ENCODE data around the gene SMIM44. TPM values are rescaled to one million over a fixed set of nuclear protein-coding genes. Genes with fewer than 3 reads are reported as not detected.
"Not testable (repeated sequence)": the region's sequence is repeated elsewhere in the genome, so short reads cannot be mapped to it uniquely, and the experiment has no call there.

The SMIM44 gene
- not detected for total RNA-seq

- DNase-seq (ENCODE audit: low spot score), result no peak
- ATAC-seq, result no peak
These were observed at the start of gene SMIM44 for GRCh38 chr19:3483226-3483628. TSS of gene SMIM44 (minus strand) at chr19:3483441. CDS start at chr19:3483403, 38 bp downstream.

- no peak for ATAC-seq
- no peak for DNase-seq (ENCODE audit: low spot score)
These were observed 49.8 kb upstream of the SMIM44 start for GRCh38 chr19:3533033-3533432.

- no peak for ATAC-seq
- no peak for DNase-seq (ENCODE audit: low spot score)
These were observed 49.0 kb upstream of the SMIM44 start for GRCh38 chr19:3532154-3532786.

GRCh38 chr19:3531716-3532115 is 48.5 kb upstream of the SMIM44 start:
- no peak for ATAC-seq
- DNase-seq (ENCODE audit: low spot score), result no peak

- ATAC-seq (no peak), DNase-seq (ENCODE audit: low spot score) (no peak)
These were observed 47.1 kb upstream of the SMIM44 start for GRCh38 chr19:3530389-3530788.

GRCh38 chr19:3529299-3529698 is 46.1 kb upstream of the SMIM44 start:
- not testable (repeated sequence) for DNase-seq (ENCODE audit: low spot score); ATAC-seq

GRCh38 chr19:3528539-3529211 is 45.4 kb upstream of the SMIM44 start:
- DNase-seq (ENCODE audit: low spot score), result no peak
- no peak for ATAC-seq

- DNase-seq (ENCODE audit: low spot score), result no peak
- ATAC-seq, result no peak
These were observed 44.8 kb upstream of the SMIM44 start for GRCh38 chr19:3528080-3528479.

GRCh38 chr19:3527238-3527910 is 44.1 kb upstream of the SMIM44 start:
- ATAC-seq, result no peak
- DNase-seq (ENCODE audit: low spot score), result no peak

GRCh38 chr19:3526507-3527237 is 43.4 kb upstream of the SMIM44 start:
- no peak for DNase-seq (ENCODE audit: low spot score)

GRCh38 chr19:3524904-3525451 is 41.7 kb upstream of the SMIM44 start:
- DNase-seq (ENCODE audit: low spot score) (no peak), ATAC-seq (no peak)

More at GRCh38 chr19:3526507-3527237, 43.4 kb upstream of the SMIM44 start:
- no peak for ATAC-seq

GRCh38 chr19:3524078-3524842 is 41.0 kb upstream of the SMIM44 start:
- DNase-seq (ENCODE audit: low spot score) (peak; percentile 71), ATAC-seq (peak; percentile 64)

- no peak for ATAC-seq
These were observed 40.3 kb upstream of the SMIM44 start for GRCh38 chr19:3523361-3524077.

GRCh38 chr19:3522421-3523360 is 39.5 kb upstream of the SMIM44 start:
- DNase-seq (ENCODE audit: low spot score) (no peak), ATAC-seq (no peak)

More at GRCh38 chr19:3523361-3524077, 40.3 kb upstream of the SMIM44 start:
- no peak for DNase-seq (ENCODE audit: low spot score)

GRCh38 chr19:3521104-3521445 is 37.8 kb upstream of the SMIM44 start:
- no peak for DNase-seq (ENCODE audit: low spot score)
- ATAC-seq, result no peak

- ATAC-seq, result no peak
- no peak for DNase-seq (ENCODE audit: low spot score)
These were observed 37.2 kb upstream of the SMIM44 start for GRCh38 chr19:3520166-3521103.

- DNase-seq (ENCODE audit: low spot score) (no peak), ATAC-seq (no peak)
These were observed 35.9 kb upstream of the SMIM44 start for GRCh38 chr19:3519126-3519525.
